ENCODE data around the gene TMCO1.

GRCh38 chr1:165688046-165688445, 80.6 kb downstream of the TMCO1 start:
- TF ChIP-seq POLR2A (IDR thresholded peaks at IDR 0.05) = no peak
- TF ChIP-seq CTCF (IDR thresholded peaks at IDR 0.05 in 4 of 5, conservative IDR thresholded peaks at IDR 0.05 in 1 of 5) = no peak
